ENCODE data around the gene RND2. TPM values are rescaled to one million over a fixed set of nuclear protein-coding genes. Genes with fewer than 3 reads are reported as not detected.

The RND2 gene
- total and polyA plus RNA-seq, 9 of the 15 experiments (the other 6 are each of a cell fraction or from before 2014, with no cell fraction given): 0.15 to 1.9 (median 0.98) TPM

DNA sequence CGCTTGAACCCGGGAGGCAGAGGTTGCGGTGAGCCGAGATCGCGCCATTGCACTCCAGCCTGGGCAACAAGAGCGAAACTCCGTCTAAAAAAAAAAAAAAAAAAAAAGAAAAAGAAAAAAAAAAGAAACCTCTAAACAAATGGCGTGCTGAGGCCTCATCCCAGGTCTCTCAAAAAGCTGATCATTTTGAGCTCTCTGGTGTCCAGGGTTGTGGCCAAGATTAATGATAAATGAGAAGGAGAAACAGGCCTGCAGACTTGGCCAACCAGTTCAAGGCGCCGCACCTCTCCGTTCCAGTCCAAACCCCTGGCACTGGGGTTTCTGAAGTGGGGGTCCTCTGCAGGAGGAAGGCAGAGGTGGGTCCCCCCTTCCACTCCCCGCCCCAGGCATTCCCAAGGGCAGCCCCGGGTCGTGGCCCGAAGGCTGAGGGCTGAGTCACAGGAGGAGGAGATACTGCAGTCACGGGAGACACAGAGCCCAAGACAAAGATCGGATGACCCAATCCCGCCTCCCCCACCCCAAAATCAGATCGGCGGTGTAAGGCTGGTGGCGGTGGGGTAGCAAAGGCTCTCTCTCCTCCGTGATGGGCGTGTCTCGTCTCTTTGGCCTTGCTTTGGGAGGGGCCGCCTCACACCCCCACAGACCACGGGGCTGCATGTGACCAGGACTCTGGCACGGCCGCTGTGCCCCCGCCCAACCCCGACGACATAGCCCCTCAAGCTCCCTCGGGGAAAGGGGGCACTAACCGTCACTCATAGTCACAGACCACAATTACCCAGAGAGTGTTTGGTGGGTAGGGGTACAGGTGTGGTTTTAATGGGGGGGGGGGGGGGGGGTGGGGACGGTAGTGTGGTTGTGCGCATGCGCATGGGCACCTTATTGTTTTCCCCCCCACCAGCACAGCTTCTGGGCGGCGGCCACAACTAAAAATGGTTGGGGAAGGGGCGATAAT lies 4.0 kb upstream of the RND2 start (continued):
- TF ChIP-seq, protein P1, sequence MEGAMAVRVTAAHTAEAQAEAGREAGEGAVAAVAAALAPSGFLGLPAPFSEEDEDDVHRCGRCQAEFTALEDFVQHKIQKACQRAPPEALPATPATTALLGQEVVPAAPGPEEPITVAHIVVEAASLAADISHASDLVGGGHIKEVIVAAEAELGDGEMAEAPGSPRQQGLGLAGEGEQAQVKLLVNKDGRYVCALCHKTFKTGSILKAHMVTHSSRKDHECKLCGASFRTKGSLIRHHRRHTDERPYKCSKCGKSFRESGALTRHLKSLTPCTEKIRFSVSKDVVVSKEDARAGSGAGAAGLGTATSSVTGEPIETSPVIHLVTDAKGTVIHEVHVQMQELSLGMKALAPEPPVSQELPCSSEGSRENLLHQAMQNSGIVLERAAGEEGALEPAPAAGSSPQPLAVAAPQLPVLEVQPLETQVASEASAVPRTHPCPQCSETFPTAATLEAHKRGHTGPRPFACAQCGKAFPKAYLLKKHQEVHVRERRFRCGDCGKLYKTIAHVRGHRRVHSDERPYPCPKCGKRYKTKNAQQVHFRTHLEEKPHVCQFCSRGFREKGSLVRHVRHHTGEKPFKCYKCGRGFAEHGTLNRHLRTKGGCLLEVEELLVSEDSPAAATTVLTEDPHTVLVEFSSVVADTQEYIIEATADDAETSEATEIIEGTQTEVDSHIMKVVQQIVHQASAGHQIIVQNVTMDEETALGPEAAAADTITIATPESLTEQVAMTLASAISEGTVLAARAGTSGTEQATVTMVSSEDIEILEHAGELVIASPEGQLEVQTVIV (CRISPR knock-in tag; IDR thresholded peaks at IDR 0.05; ENCODE audit: borderline replicate concordance): peak; percentile 33; the same call in 1 of the 2 replicates
- TF ChIP-seq FOXM1 (IDR thresholded peaks at IDR 0.05; ENCODE audit: low read depth) (no peak), FOXM1 (CRISPR knock-in tag; IDR thresholded peaks at IDR 0.05; ENCODE audit: low read depth) (no peak; the same call in 1 of the 2 replicates), SMC3 (conservative IDR thresholded peaks at IDR 0.05; ENCODE audit: insufficient read depth, low read depth, low read length) (no peak), CBFA2T2 (conservative IDR thresholded peaks at IDR 0.05) (0 out of 2 replicates have a peak, but pooled peaks have one; percentile 9), ETV6 (IDR thresholded peaks at IDR 0.05; ENCODE audit: borderline replicate concordance in 1 of 2, low read depth in 2 of 2, low read length in 1 of 2) (no peak), ETV6 (CRISPR knock-in tag; IDR thresholded peaks at IDR 0.05; ENCODE audit: borderline replicate concordance) (no peak), RBM14 (IDR thresholded peaks at IDR 0.05; ENCODE audit: borderline replicate concordance, insufficient read depth, low read depth, low read length) (no peak), ZNF217 (CRISPR knock-in tag; IDR thresholded peaks at IDR 0.05) (no peak)
- TF ChIP-seq, protein P2, sequence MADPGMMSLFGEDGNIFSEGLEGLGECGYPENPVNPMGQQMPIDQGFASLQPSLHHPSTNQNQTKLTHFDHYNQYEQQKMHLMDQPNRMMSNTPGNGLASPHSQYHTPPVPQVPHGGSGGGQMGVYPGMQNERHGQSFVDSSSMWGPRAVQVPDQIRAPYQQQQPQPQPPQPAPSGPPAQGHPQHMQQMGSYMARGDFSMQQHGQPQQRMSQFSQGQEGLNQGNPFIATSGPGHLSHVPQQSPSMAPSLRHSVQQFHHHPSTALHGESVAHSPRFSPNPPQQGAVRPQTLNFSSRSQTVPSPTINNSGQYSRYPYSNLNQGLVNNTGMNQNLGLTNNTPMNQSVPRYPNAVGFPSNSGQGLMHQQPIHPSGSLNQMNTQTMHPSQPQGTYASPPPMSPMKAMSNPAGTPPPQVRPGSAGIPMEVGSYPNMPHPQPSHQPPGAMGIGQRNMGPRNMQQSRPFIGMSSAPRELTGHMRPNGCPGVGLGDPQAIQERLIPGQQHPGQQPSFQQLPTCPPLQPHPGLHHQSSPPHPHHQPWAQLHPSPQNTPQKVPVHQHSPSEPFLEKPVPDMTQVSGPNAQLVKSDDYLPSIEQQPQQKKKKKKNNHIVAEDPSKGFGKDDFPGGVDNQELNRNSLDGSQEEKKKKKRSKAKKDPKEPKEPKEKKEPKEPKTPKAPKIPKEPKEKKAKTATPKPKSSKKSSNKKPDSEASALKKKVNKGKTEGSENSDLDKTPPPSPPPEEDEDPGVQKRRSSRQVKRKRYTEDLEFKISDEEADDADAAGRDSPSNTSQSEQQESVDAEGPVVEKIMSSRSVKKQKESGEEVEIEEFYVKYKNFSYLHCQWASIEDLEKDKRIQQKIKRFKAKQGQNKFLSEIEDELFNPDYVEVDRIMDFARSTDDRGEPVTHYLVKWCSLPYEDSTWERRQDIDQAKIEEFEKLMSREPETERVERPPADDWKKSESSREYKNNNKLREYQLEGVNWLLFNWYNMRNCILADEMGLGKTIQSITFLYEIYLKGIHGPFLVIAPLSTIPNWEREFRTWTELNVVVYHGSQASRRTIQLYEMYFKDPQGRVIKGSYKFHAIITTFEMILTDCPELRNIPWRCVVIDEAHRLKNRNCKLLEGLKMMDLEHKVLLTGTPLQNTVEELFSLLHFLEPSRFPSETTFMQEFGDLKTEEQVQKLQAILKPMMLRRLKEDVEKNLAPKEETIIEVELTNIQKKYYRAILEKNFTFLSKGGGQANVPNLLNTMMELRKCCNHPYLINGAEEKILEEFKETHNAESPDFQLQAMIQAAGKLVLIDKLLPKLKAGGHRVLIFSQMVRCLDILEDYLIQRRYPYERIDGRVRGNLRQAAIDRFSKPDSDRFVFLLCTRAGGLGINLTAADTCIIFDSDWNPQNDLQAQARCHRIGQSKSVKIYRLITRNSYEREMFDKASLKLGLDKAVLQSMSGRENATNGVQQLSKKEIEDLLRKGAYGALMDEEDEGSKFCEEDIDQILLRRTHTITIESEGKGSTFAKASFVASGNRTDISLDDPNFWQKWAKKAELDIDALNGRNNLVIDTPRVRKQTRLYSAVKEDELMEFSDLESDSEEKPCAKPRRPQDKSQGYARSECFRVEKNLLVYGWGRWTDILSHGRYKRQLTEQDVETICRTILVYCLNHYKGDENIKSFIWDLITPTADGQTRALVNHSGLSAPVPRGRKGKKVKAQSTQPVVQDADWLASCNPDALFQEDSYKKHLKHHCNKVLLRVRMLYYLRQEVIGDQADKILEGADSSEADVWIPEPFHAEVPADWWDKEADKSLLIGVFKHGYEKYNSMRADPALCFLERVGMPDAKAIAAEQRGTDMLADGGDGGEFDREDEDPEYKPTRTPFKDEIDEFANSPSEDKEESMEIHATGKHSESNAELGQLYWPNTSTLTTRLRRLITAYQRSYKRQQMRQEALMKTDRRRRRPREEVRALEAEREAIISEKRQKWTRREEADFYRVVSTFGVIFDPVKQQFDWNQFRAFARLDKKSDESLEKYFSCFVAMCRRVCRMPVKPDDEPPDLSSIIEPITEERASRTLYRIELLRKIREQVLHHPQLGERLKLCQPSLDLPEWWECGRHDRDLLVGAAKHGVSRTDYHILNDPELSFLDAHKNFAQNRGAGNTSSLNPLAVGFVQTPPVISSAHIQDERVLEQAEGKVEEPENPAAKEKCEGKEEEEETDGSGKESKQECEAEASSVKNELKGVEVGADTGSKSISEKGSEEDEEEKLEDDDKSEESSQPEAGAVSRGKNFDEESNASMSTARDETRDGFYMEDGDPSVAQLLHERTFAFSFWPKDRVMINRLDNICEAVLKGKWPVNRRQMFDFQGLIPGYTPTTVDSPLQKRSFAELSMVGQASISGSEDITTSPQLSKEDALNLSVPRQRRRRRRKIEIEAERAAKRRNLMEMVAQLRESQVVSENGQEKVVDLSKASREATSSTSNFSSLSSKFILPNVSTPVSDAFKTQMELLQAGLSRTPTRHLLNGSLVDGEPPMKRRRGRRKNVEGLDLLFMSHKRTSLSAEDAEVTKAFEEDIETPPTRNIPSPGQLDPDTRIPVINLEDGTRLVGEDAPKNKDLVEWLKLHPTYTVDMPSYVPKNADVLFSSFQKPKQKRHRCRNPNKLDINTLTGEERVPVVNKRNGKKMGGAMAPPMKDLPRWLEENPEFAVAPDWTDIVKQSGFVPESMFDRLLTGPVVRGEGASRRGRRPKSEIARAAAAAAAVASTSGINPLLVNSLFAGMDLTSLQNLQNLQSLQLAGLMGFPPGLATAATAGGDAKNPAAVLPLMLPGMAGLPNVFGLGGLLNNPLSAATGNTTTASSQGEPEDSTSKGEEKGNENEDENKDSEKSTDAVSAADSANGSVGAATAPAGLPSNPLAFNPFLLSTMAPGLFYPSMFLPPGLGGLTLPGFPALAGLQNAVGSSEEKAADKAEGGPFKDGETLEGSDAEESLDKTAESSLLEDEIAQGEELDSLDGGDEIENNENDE (IDR thresholded peaks at IDR 0.05; ENCODE audit: low read depth, low read length): no peak

Data from K562 (cell line).